Neural progenitor cell (in vitro differentiated cells): Measurements from ENCODE around the gene ACACA.

Experiments used
- EZH2 ChIP-seq: fragments of 200-600 bp; sonication (generic); IDR thresholded peaks from 2 replicates; pipeline ENCODE4 v1.6.1; 2017; ENCODE audit warnings: antibody characterized with exemption, mild to moderate bottlenecking, moderate library complexity
- EZH2phosphoT487 ChIP-seq: fragments of 200-600 bp; sonication (generic); IDR thresholded peaks from 2 replicates; pipeline ENCODE4 v1.6.1; 2017; ENCODE audit warnings: antibody characterized with exemption
- TF ChIP-seq, protein P1 (sequence below): fragments of 200-600 bp; sonication (generic); IDR thresholded peaks from 2 replicates; pipeline ENCODE4 v1.5.1; 2017; ENCODE audit warnings: antibody characterized with exemption, mild to moderate bottlenecking

GRCh38 chr17:37391146-37391545 lies 15.5 kb downstream of the ACACA start:
- TF ChIP-seq, protein P1, sequence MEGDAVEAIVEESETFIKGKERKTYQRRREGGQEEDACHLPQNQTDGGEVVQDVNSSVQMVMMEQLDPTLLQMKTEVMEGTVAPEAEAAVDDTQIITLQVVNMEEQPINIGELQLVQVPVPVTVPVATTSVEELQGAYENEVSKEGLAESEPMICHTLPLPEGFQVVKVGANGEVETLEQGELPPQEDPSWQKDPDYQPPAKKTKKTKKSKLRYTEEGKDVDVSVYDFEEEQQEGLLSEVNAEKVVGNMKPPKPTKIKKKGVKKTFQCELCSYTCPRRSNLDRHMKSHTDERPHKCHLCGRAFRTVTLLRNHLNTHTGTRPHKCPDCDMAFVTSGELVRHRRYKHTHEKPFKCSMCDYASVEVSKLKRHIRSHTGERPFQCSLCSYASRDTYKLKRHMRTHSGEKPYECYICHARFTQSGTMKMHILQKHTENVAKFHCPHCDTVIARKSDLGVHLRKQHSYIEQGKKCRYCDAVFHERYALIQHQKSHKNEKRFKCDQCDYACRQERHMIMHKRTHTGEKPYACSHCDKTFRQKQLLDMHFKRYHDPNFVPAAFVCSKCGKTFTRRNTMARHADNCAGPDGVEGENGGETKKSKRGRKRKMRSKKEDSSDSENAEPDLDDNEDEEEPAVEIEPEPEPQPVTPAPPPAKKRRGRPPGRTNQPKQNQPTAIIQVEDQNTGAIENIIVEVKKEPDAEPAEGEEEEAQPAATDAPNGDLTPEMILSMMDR, result no peak
- TF ChIP-seq EZH2phosphoT487 (no peak), EZH2 (no peak)
